Measurements from ENCODE around the gene NPEPPS.

DNA sequence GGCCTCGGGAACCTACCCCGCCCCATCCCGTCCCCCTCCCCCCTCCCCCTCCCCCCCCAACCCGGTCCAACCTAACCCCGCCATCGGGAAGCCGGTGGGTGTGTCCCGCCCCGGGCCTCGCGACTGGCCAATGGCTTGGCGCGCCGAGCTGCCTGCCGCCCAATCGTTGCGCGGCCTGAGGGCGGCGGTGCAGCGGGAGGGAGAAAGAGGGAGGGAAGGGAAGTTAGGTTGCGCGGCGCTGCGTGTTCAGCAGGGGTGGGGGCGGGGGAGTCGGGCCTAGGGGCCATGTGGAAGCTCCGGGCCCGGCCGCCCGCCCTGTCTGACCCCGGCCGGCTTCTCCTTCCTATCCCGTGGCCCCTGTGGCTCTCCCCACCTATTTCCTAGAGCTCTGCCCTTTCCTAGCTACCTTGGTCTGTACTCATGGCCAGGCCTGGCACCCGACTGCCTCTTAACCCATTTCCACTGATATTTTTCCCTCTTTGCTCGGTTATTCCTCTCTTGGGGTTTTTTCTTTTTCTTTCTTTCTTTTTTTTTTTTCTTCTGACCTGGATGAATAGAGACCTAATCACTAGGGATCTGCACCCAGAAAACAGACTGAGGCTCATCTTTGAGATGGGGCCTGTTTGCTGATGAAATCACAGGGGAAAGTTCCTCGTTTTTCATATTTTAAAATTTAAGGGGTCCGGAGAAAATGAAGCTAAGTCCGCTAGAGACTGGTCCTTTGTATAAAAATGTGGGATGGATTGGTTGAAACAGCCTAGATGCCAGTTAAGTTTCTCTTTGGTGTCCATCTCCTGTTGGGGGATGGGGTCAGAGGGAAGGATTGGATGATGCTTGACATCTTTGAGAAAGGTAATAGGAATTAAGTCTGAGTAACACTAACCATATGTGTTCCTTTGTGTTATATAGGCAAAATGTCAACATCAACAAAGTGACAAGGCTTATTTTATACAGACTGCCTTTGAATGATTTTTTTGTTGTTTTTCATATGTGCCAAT is 119.9 kb downstream of the NPEPPS start:
- TF ChIP-seq, protein P1, sequence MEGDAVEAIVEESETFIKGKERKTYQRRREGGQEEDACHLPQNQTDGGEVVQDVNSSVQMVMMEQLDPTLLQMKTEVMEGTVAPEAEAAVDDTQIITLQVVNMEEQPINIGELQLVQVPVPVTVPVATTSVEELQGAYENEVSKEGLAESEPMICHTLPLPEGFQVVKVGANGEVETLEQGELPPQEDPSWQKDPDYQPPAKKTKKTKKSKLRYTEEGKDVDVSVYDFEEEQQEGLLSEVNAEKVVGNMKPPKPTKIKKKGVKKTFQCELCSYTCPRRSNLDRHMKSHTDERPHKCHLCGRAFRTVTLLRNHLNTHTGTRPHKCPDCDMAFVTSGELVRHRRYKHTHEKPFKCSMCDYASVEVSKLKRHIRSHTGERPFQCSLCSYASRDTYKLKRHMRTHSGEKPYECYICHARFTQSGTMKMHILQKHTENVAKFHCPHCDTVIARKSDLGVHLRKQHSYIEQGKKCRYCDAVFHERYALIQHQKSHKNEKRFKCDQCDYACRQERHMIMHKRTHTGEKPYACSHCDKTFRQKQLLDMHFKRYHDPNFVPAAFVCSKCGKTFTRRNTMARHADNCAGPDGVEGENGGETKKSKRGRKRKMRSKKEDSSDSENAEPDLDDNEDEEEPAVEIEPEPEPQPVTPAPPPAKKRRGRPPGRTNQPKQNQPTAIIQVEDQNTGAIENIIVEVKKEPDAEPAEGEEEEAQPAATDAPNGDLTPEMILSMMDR (IDR thresholded peaks at IDR 0.05; ENCODE audit: low read depth, low read length) = no peak
- TF ChIP-seq POLR2A (IDR thresholded peaks at IDR 0.05; ENCODE audit: extremely low read depth, insufficient read length) = peak; percentile 9
- TF ChIP-seq, protein P2, sequence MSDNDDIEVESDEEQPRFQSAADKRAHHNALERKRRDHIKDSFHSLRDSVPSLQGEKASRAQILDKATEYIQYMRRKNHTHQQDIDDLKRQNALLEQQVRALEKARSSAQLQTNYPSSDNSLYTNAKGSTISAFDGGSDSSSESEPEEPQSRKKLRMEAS (IDR thresholded peaks at IDR 0.05; ENCODE audit: low read depth, low read length) = peak; percentile 65
